ENCODE results near the gene SERPINA1. TPM values are rescaled to one million over a fixed set of nuclear protein-coding genes. Genes with fewer than 3 reads are reported as not detected.
A peak's percentile ranks its signal among the peaks of the same experiment; 100 is the strongest.
"Not testable (repeated sequence)": the region's sequence is repeated elsewhere in the genome, so short reads cannot be mapped to it uniquely, and the experiment has no call there.

The SERPINA1 gene
- total RNA-seq, 1 experiment from 2014 or later, result 9.1 TPM

GRCh38 chr14:94346065-94346786 lies 42.2 kb downstream of the SERPINA1 start:
- BruUV-seq (replicated peaks); H3K27me3 ChIP-seq (ENCODE audit: insufficient read depth, low read length); H3K27ac ChIP-seq (ENCODE audit: low read depth, low read length); H3K9me2 ChIP-seq (ENCODE audit: insufficient read depth); H3K4me3 ChIP-seq (replicated peaks in 1 of 2; ENCODE audit: low read depth in 1 of 2, low read length in 2 of 2); H4K20me1 ChIP-seq (ENCODE audit: insufficient read depth); DNase-seq (ENCODE audit: low read depth, low spot score); intact Hi-C loops (cut with micrococcal nuclease); H3K9ac ChIP-seq (ENCODE audit: low read length); CTCF ChIA-PET; ATAC-seq; POLR2A ChIA-PET; H3K36me3 ChIP-seq (ENCODE audit: control insufficient read depth in 1 of 2, insufficient read depth in 2 of 2, low read length in 2 of 2); H2AFZ ChIP-seq (ENCODE audit: low read depth, low read length, poor library complexity, severe bottlenecking); H3K9me3 ChIP-seq (ENCODE audit: control insufficient read depth in 1 of 2, insufficient read depth in 1 of 2, low read depth in 1 of 2, low read length in 2 of 2); RAD21 ChIA-PET (ENCODE audit: low non-redundant PET in 1 of 2, low total read pairs in 2 of 2, uncharacterized antibody in 2 of 2, unreplicated experiment in 2 of 2); H3K79me2 ChIP-seq (ENCODE audit: insufficient read depth, low read length): not testable (repeated sequence)
- Histone ChIP-seq H3K4me2 (ENCODE audit: low read length) (peak overlapping the region; percentile 55), H3K4me1 (ENCODE audit: control insufficient read depth in 1 of 2, insufficient read depth in 2 of 2, low read length in 2 of 2) (peaks cover 18 to 54% of the 10 kb centered on the region in 2 experiments)
- peak; percentile 16; the same call in 1 of the 2 replicates for TF ChIP-seq SP1 (IDR thresholded peaks at IDR 0.05; ENCODE audit: low read depth)
- TF ChIP-seq MAX (IDR thresholded peaks at IDR 0.05), result peak; percentile 65; the same call in 1 of the 2 replicates
- TF ChIP-seq FOSL1 (IDR thresholded peaks at IDR 0.05; ENCODE audit: low read depth), result peak; percentile 42; the same call in 1 of the 2 replicates

- peak overlapping the region; percentile 55 for H3K4me2 ChIP-seq (ENCODE audit: low read length)
- ATAC-seq, result peak; percentile 79
- TF ChIP-seq POLR2AphosphoS5 (IDR thresholded peaks at IDR 0.05; ENCODE audit: low read depth, low read length) (0 out of 2 replicates have a peak, but pooled peaks have one; percentile 22), POLR2A (IDR thresholded peaks at IDR 0.05; ENCODE audit: borderline replicate concordance, extremely low read depth, insufficient read depth, insufficient read length) (no peak), EZH2phosphoT487 (IDR thresholded peaks at IDR 0.05; ENCODE audit: borderline replicate concordance) (no peak), TCF7L2 (IDR thresholded peaks at IDR 0.05; ENCODE audit: borderline replicate concordance, extremely low read depth, insufficient read depth, insufficient read length) (peak; percentile 11), ZBTB33 (IDR thresholded peaks at IDR 0.05; ENCODE audit: extremely low read depth, insufficient replicate concordance, low read length) (no peak), SIN3A (IDR thresholded peaks at IDR 0.05; ENCODE audit: low read depth) (peak; percentile 65), FOSL1 (IDR thresholded peaks at IDR 0.05; ENCODE audit: low read depth) (peak; percentile 93), JUND (IDR thresholded peaks at IDR 0.05) (peak; percentile 94), MAX (IDR thresholded peaks at IDR 0.05) (peak; percentile 79), CEBPB (IDR thresholded peaks at IDR 0.05; ENCODE audit: low read depth) (peak; percentile 89), SP1 (IDR thresholded peaks at IDR 0.05; ENCODE audit: low read depth) (peak; percentile 76), ELF1 (IDR thresholded peaks at IDR 0.05; ENCODE audit: borderline replicate concordance, low read depth) (no peak), SRF (IDR thresholded peaks at IDR 0.05; ENCODE audit: low read depth) (0 out of 2 replicates have a peak, but pooled peaks have one; percentile 62)
Measured at GRCh38 chr14:94345344-94346064, 42.9 kb downstream of the SERPINA1 start.

More at GRCh38 chr14:94345344-94346064, 42.9 kb downstream of the SERPINA1 start:
- Histone ChIP-seq H4K20me1 (ENCODE audit: insufficient read depth) (no peaks in the 10 kb centered on the region), H3K9me2 (ENCODE audit: insufficient read depth) (no peaks in the 10 kb centered on the region), H3K9me3 (ENCODE audit: control insufficient read depth in 1 of 2, insufficient read depth in 1 of 2, low read depth in 1 of 2, low read length in 2 of 2) (no peaks in the 10 kb centered on the region), H3K4me3 (replicated peaks in 1 of 2; ENCODE audit: low read depth in 1 of 2, low read length in 2 of 2) (no peak overlapping the region), H3K9ac (ENCODE audit: low read length) (no peak overlapping the region), H3K79me2 (ENCODE audit: insufficient read depth, low read length) (no peaks in the 10 kb centered on the region), H3K4me1 (ENCODE audit: control insufficient read depth in 1 of 2, insufficient read depth in 2 of 2, low read length in 2 of 2) (peaks cover 18 to 54% of the 10 kb centered on the region in 2 experiments), H2AFZ (ENCODE audit: low read depth, low read length, poor library complexity, severe bottlenecking) (peak overlapping the region; percentile 2), H3K27ac (ENCODE audit: low read depth, low read length) (no peak overlapping the region), H3K27me3 (ENCODE audit: insufficient read depth, low read length) (no peaks in the 10 kb centered on the region; the same call in 1 of the 2 replicates), H3K36me3 (ENCODE audit: control insufficient read depth in 1 of 2, insufficient read depth in 2 of 2, low read length in 2 of 2) (no peaks in the 10 kb centered on the region)
- CTCF ChIA-PET, result interaction anchor here (1.1 kb wide), 1 partner anchor 204 kb away, joined by 3 read pairs; no protein-coding TSS in a partner anchor
- peak; percentile 76 for DNase-seq (ENCODE audit: low read depth, low spot score)
- no TSS peak for BruUV-seq (replicated peaks)
- POLR2A ChIA-PET, result no interaction called here
- intact Hi-C loops (cut with micrococcal nuclease), result no loop called here
- RAD21 ChIA-PET (ENCODE audit: low non-redundant PET in 1 of 2, low total read pairs in 2 of 2, uncharacterized antibody in 2 of 2, unreplicated experiment in 2 of 2), result no interaction called here

Data from HCT116 (cell line).